HG03175 (cell line): ENCODE results near the gene PAX2.
"Not testable (repeated sequence)": the region's sequence is repeated elsewhere in the genome, so short reads cannot be mapped to it uniquely, and the experiment has no call there.

ENCODE experiments used
- ATAC-seq: cut with Tn5 transposase; IDR thresholded peaks from one replicate; pipeline ENCODE4 v1.9.1; 2021; ENCODE audit warnings: mild to moderate bottlenecking, moderate library complexity; ENCODE audit not compliant: unreplicated experiment

Gene PAX2

DNA sequence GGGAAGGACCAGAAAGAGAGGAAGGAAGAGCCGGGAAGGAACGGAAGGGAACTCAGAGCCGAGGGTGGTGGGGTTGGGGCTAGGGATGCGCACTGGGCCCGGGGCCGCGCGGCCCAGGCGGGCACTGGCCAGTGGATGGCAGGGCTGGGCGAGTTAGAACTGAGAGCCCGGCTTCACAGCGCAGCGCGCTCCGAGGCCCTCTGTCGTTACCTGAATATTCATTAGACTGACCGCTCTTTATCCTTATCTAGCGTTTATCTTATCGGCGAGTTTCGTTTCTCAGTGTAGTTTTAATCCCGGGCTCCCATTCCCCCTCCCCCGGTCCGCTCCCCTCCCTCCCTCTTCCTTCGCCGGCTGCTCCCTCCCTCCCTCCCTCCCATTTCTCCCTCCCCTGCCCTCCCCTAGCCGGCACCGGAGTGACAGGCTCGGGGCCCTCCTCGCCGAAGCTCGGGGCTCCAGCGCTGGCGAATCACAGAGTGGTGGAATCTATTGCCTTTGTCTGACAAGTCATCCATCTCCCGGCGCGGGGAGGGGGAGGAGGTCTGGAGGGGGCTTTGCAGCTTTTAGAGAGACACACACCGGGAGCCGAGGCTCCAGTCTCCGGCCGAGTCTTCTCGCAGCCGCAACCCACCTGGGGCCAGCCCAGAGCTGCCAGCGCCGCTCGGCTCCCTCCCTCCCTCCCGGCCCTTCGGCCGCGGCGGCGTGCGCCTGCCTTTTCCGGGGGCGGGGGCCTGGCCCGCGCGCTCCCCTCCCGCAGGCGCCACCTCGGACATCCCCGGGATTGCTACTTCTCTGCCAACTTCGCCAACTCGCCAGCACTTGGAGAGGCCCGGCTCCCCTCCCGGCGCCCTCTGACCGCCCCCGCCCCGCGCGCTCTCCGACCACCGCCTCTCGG, at the start of gene PAX2:
Gene PAX2, plus strand, starts transcription at position 596 of the 895 bp plus-strand sequence. CDS start 679 bp downstream, outside the sequence.
- ATAC-seq: no peak

GRCh38 chr10:100696477-100696901, 48.9 kb upstream of the PAX2 start:
- no peak for ATAC-seq

GRCh38 chr10:100697070-100697469, 48.3 kb upstream of the PAX2 start:
- no peak for ATAC-seq

DNA sequence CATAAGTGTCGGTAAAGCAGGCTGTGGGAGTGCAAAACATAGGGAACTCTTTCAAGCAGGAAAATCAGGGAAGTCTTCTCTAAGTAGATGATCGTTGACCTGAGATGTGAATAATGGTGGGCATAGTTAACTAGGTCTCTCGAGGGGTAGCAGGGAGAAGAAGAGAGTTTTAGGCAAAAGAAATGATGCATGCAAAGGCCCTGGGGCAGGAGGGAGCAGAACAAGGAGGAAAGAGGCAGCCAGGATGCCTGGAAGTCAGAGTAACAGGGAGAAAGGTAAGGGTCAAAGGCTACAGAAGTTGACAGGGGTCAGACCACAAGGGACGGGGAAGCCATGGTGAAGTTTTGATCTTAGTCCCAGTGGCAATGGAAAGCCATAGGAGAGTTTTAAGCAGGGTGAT, 47.8 kb upstream of the PAX2 start:
- no peak for ATAC-seq

DNA sequence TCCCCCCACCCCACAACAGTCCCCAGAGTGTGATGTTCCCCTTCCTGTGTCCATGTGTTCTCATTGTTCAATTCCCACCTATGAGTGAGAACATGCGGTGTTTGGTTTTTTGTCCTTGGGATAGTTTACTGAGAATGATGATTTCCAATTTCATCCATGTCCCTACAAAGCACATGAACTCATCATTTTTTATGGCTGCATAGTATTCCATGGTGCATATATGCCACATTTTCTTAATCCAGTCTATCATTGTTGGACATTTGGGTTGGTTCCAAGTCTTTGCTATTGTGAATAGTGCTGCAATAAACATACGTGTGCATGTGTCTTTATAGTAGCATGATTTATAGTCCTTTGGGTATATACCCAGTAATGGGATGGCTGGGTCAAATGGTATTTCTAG, 43.7 kb upstream of the PAX2 start:
- ATAC-seq: not testable (repeated sequence)

DNA sequence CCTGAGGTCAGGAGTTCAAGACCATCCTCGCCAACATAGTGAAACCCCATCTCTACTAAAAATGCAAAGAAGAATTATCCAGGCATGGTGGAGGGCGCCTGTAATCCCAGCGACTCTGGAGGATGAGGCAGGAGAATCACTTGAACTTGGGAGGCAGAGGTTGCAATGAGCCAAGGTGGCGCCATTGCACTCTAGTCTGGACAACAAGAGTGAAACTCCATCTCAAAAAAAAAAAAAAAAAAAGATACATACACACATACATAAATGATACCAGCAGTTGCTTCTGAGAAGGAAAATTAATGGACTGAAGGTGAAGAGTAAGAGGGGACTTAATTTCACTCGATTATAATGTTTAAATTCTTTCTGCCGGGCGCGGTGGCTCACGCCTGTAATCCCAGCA, 40.2 kb upstream of the PAX2 start:
- ATAC-seq: no peak

- ATAC-seq: no peak
Measured at GRCh38 chr10:100707261-100707848, 38.0 kb upstream of the PAX2 start.

- ATAC-seq: no peak
Measured at GRCh38 chr10:100709146-100710082, 36.0 kb upstream of the PAX2 start.

- no peak for ATAC-seq
Measured at GRCh38 chr10:100710151-100710871, 35.1 kb upstream of the PAX2 start.

DNA sequence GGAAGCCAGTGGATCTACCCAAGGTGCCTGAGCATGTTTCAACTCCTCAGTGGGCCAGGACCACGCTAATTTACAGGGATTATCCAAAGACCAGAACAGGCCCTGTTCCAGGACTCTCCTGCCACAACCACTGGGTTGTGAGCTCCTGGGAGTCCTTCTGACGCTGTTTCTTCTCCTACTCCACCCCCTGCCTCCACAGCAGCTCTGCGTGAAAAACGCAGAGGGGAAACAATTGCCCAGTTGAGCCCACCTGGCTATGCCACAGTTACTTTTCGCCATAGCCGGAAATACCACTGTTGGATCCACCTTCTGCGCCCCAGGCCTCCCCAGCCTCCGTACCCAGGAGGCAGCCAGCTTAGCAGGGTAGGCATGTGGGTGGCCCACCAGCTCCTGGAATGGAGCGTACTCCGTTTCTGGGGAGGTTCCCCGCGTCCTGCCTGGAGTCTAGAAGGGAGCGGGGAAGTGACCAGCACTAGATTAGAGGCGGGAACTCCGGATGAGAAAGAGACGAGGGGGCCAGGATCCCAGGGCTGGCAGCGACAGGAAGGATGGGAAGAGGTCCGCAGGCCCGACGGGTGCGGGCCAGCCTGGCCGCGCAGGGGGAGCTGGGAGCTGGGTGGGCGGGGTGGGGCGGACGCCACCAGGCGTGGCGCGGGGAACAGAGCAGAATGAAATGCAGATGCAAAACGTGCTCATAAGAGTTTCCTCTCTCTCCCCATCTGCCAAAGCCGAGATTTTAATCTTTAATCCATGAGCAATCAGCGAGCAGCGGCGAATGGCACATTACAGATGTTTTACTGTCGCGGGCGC, 32.1 kb upstream of the PAX2 start:
- ATAC-seq: no peak

- no peak for ATAC-seq
Measured at GRCh38 chr10:100713859-100714565, 31.4 kb upstream of the PAX2 start.

- no peak for ATAC-seq
Measured at GRCh38 chr10:100714566-100714950, 30.8 kb upstream of the PAX2 start.

GRCh38 chr10:100715101-100715444, 30.3 kb upstream of the PAX2 start:
- ATAC-seq: no peak

DNA sequence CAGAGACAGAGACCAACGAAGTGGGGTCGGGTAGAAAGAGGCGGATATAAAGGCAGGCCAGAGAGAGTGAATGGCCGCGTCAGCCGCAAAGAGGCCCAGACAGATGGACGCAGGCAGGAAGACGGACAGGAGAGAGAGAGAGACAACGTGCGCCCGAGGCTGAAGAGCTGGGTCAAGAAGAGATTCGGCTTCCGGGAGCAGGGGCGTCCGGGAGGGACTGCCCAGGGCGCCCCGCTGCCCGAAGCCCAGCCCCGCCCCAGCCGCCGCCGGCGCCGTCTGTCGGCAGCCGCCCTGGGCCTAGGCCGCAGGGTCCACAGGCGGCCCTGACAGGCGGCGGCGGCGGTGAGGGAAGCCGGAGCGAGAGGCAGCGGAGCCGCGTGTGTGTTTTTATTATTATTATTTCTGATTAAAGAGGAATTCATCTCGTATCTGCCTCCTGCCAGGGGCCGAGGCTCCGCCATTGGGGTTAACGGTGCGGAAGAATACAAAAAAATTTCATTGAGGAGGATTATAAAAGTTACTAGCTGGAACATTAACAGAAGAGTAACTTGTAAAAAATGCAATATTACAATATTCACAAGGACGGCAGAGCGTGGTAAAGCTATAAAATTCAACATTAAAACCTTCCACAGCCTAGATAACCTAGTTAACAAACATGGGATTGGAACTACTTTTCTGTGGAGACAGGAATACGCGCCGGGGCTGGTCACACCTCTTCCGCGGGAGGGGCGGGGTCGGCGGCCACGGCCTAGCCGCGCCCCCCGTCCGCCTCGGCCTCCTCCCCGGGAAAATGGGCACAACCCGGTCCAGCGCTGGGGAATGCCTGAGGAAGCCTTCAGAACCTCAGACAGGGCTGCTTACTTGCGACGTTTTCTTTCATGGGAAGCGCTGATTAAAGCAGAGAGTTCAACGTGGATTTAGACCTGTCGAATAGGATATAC, 29.7 kb upstream of the PAX2 start:
- no peak for ATAC-seq

GRCh38 chr10:100717166-100717565, 28.2 kb upstream of the PAX2 start:
- ATAC-seq: no peak

DNA sequence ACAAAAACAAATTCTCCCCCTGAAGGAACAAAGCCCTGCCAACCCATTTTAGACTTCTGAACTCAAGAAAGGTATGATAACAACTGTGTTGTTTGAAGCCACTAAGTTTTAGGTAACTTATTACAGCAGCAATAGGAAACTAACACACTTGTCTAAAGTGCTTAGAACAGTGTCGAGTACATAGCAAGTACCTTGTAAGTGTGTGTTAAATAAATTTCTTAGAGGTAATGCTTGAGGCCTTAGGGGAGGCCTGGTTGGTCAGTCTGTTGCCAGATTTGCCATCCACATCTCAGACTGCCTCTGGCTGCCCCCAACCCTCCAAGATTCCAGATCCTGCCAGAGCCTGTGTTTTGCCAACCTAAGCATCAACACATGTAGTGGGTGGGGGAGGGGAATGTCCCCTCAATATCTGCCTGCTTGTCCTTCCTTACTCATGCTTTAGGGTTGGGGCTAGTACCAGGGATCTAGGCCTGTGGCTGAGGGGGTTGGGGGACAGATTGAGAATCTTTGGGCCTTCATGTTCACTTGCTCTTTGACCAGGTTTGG, 27.1 kb upstream of the PAX2 start:
- ATAC-seq: no peak

DNA sequence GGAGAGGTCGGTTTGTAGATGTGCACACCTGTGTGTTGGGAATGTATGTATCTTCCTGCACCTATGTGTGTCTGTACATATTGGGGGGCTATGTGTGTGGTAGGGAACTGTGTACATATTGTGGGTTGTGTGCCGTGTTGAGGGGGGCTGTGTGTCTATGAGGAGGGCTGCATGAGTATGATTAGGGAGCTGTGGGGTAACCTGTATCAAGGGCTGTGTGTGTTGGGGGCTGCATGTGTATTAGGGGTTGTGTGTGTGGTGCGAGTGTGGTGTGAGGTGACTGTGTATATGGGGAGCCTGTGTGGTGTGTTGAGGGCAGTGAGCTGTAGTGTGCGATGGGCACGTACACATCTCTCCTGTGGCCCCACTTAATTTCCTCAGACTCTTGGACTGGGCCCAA, 22.2 kb upstream of the PAX2 start:
- no peak for ATAC-seq
